OCI-LY3 (cell line): ENCODE results near the gene SMURF1.

ENCODE experiments used
- H2AFZ ChIP-seq: fragments of 200-600, 300-600 bp; shearing (Covaris generic); 2 replicates; pipeline ENCODE4 v1.6.0; 2014; ENCODE audit warnings: antibody characterized with exemption, low read depth, low read length
- H3K27ac ChIP-seq: fragments of 200-600, 300-600 bp; sonication (generic); 2 replicates; pipeline ENCODE4 v1.5.1; 2014; ENCODE audit warnings: mild to moderate bottlenecking, low read length, moderate library complexity, mixed read lengths
- H3K27me3 ChIP-seq: fragments of 200-600, 300-600 bp; sonication (generic); 2 replicates; pipeline ENCODE4 v1.6.1; 2014; ENCODE audit warnings: low read depth, low read length, mixed read lengths
- H3K36me3 ChIP-seq: fragments of 200-600, 300-600 bp; sonication (generic); replicated peaks from 2 replicates; pipeline ENCODE3; 2014; ENCODE audit warnings: low read depth, low read length, mixed read lengths
- H3K4me1 ChIP-seq: fragments of 300-600, 200-600 bp; sonication (generic); 2 replicates; pipeline ENCODE4 v1.6.1; 2014; ENCODE audit warnings: low read length, mixed read lengths
- H3K4me2 ChIP-seq: fragments of 200-600, 300-600 bp; sonication (generic); 2 replicates; pipeline ENCODE4 v1.6.1; 2014; ENCODE audit warnings: low read length, mixed read lengths
- H3K4me3 ChIP-seq: fragments of 300-600, 200-600 bp; sonication (generic); 2 replicates; pipeline ENCODE4 v1.5.1; 2014; ENCODE audit warnings: antibody characterized with exemption, mild to moderate bottlenecking, low read length, moderate library complexity
- H3K79me2 ChIP-seq: fragments of 300-600, 200-600 bp; shearing (Covaris generic); 2 replicates; pipeline ENCODE4 v1.6.1; 2014; ENCODE audit warnings: mild to moderate bottlenecking, low read length, mixed read lengths
- H3K9ac ChIP-seq: fragments of 300-600, 200-600 bp; shearing (Covaris generic); 2 replicates; pipeline ENCODE4 v1.6.0; 2014; ENCODE audit warnings: mild to moderate bottlenecking, low read length, moderate library complexity
- H3K9me3 ChIP-seq: fragments of 200-600, 300-600 bp; shearing (Covaris generic); 2 replicates; pipeline ENCODE4 v1.6.1; 2014; ENCODE audit warnings: low read length, mixed read lengths; ENCODE audit not compliant: insufficient read depth
- H4K20me1 ChIP-seq: fragments of 200-600, 300-600 bp; sonication (generic); 2 replicates; pipeline ENCODE4 v1.6.1; 2016; ENCODE audit warnings: low read length, mixed read lengths; ENCODE audit not compliant: insufficient read depth
- EZH2phosphoT487 ChIP-seq: fragments of 200-600 bp; shearing (Covaris generic); IDR thresholded peaks from 2 replicates; pipeline ENCODE4 v1.6.1; 2018; ENCODE audit warnings: antibody characterized with exemption, mixed run types, low read depth
- TF ChIP-seq, protein P1 (sequence below): fragments of 200-600, 300-600 bp; sonication (generic); IDR thresholded peaks from 2 replicates; pipeline ENCODE4 v1.5.1; 2014; ENCODE audit warnings: antibody characterized with exemption, low read length, low read depth

Gene SMURF1

DNA sequence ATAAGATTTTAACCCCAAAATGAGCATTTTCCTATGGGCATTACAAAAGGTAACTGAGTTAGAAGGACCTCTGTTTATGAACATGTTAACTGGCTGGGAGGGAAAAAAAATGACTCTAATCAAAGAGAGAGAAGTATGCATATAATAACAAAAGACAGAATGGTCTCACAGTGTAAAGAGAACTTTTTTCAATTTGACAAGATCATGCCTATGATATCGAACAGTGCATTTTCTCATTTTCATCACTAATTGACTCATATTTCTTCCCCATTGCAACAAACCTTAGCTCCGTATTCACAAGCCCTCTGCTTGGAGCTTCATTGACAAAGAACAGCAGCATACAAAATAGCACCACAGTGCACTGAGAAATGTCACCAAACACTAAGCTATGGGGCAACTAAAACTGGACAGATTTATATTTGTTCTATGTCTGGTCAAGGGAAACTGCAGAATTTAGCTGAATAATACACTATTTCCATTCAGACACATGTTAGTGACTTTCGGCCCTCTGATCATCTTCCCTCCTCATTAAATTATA, 45.6 kb downstream of the SMURF1 start:
- no peaks in the 10 kb centered on the region for H3K9me3 ChIP-seq
- H3K27me3 ChIP-seq = no peaks in the 10 kb centered on the region
- peaks cover 18% of the 10 kb centered on the region; the same call in 1 of the 2 replicates for H4K20me1 ChIP-seq
- H3K4me2 ChIP-seq = no peak overlapping the region
- H3K4me3 ChIP-seq = no peak overlapping the region
- peaks cover 61% of the 10 kb centered on the region for H3K79me2 ChIP-seq
- no peak overlapping the region for H3K27ac ChIP-seq
- peaks cover 11% of the 10 kb centered on the region for H3K36me3 ChIP-seq
- TF ChIP-seq, protein P1, sequence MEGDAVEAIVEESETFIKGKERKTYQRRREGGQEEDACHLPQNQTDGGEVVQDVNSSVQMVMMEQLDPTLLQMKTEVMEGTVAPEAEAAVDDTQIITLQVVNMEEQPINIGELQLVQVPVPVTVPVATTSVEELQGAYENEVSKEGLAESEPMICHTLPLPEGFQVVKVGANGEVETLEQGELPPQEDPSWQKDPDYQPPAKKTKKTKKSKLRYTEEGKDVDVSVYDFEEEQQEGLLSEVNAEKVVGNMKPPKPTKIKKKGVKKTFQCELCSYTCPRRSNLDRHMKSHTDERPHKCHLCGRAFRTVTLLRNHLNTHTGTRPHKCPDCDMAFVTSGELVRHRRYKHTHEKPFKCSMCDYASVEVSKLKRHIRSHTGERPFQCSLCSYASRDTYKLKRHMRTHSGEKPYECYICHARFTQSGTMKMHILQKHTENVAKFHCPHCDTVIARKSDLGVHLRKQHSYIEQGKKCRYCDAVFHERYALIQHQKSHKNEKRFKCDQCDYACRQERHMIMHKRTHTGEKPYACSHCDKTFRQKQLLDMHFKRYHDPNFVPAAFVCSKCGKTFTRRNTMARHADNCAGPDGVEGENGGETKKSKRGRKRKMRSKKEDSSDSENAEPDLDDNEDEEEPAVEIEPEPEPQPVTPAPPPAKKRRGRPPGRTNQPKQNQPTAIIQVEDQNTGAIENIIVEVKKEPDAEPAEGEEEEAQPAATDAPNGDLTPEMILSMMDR = no peak
- TF ChIP-seq EZH2phosphoT487 = no peak
- no peak overlapping the region for H3K9ac ChIP-seq
- peaks cover 7% of the 10 kb centered on the region for H3K4me1 ChIP-seq
- no peak overlapping the region for H2AFZ ChIP-seq

DNA sequence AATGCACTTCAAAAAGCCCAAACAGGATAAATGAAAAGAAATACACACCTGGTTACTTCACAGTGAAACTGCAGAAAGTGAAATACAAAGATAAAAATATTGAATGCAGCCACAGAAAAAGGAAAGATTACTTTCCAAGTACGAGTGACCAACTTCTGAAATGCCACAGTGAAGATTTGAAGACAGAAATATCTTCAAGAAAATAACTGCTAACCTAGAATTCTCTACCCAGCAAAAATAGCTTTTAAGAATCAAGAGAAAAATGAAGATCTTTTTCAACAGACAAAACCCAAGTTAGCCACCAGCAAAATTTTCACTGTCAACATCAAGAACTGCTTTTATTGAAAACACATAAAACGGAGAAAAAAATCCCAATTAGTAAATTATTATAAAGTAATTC, 46.2 kb downstream of the SMURF1 start:
- H3K4me2 ChIP-seq = no peak overlapping the region

DNA sequence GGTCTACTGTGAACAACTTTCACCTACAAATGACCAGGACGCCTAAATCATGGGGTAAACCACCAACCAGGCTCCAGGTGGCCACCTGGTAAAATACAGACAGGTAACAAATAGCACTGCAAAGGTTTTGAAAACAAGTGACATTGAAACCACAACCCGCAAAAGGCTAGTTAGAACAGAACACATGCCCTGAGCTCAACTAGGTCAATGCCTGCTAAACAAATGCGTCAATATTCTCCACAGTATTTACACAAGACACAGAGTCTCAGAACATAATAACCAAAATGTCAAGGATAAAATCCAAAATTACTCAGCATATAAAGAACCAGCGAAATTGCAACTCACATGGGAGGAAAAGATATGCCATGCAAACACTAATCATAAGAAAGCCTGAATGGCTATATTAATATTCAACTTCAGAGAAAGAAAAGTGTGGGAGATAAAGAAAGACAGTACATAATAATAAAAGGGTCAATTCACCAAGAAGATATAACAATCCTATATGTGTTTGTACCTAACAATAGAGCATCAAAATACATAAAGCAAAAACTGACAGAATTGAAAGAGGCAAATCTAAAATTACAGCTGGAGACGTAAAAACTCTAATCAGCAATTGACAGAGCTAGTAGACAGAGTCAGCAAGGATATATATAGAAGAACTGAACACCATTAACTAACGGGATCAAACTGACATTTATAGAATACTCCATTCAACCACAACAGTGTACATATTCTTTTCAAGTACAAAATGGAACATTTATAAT, 47.6 kb downstream of the SMURF1 start:
- H3K27ac ChIP-seq = no peak overlapping the region
- no peaks in the 10 kb centered on the region for H3K4me1 ChIP-seq
- H3K36me3 ChIP-seq = peaks cover 11% of the 10 kb centered on the region
- TF ChIP-seq, protein P1 = no peak
- TF ChIP-seq EZH2phosphoT487 = no peak
- H2AFZ ChIP-seq = no peak overlapping the region
- no peaks in the 10 kb centered on the region for H3K27me3 ChIP-seq
- H3K4me2 ChIP-seq = no peak overlapping the region
- no peak overlapping the region for H3K9ac ChIP-seq
- H3K9me3 ChIP-seq = no peaks in the 10 kb centered on the region
- peaks cover 69% of the 10 kb centered on the region for H3K79me2 ChIP-seq
- no peak overlapping the region for H3K4me3 ChIP-seq
- peaks cover 22% of the 10 kb centered on the region; the same call in 1 of the 2 replicates for H4K20me1 ChIP-seq

More for the DNA sequence above, 46.2 kb downstream of the SMURF1 start:
- Histone ChIP-seq H4K20me1 (peaks cover 18% of the 10 kb centered on the region; the same call in 1 of the 2 replicates), H3K9me3 (no peaks in the 10 kb centered on the region), H3K9ac (no peak overlapping the region), H3K4me3 (no peak overlapping the region), H3K36me3 (peaks cover 11% of the 10 kb centered on the region), H2AFZ (no peak overlapping the region), H3K4me1 (0 out of 2 replicates have a peak, but pooled peaks cover under 1% of the 10 kb centered on the region), H3K27ac (no peak overlapping the region), H3K79me2 (peaks cover 61% of the 10 kb centered on the region), H3K27me3 (no peaks in the 10 kb centered on the region)
- TF ChIP-seq, protein P1 = no peak
- TF ChIP-seq EZH2phosphoT487 = no peak

DNA sequence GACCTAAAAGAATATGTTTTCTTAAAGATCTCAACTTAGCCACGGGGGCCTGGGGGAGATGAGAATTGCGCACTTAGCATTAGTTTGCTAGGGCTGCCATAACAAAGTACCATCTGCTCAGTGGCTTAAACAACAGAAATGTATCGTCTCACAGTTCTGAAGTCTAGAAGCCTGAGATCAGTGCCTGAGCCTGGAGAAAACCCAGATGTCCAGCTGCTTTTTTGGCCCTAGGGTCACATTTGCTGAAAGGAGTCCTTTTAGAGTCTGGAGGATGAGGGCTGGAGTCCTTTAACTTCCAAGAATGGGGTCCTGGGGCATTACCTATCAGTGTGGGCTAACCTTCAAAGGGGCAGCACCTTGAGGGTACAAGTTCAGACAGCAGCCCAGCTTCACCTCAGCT, 48.2 kb downstream of the SMURF1 start:
- Histone ChIP-seq H4K20me1 (peaks cover 22% of the 10 kb centered on the region; the same call in 1 of the 2 replicates), H3K4me1 (no peaks in the 10 kb centered on the region), H3K27ac (no peak overlapping the region), H3K4me3 (no peak overlapping the region), H3K36me3 (peaks cover 11% of the 10 kb centered on the region), H3K27me3 (no peaks in the 10 kb centered on the region), H3K4me2 (no peak overlapping the region), H3K79me2 (peaks cover 74% of the 10 kb centered on the region), H3K9me3 (no peaks in the 10 kb centered on the region), H3K9ac (no peak overlapping the region), H2AFZ (no peak overlapping the region)
- no peak for TF ChIP-seq EZH2phosphoT487
- TF ChIP-seq, protein P1 = no peak
